Measurements from ENCODE around the gene PITPNM1.

Gene PITPNM1

DNA sequence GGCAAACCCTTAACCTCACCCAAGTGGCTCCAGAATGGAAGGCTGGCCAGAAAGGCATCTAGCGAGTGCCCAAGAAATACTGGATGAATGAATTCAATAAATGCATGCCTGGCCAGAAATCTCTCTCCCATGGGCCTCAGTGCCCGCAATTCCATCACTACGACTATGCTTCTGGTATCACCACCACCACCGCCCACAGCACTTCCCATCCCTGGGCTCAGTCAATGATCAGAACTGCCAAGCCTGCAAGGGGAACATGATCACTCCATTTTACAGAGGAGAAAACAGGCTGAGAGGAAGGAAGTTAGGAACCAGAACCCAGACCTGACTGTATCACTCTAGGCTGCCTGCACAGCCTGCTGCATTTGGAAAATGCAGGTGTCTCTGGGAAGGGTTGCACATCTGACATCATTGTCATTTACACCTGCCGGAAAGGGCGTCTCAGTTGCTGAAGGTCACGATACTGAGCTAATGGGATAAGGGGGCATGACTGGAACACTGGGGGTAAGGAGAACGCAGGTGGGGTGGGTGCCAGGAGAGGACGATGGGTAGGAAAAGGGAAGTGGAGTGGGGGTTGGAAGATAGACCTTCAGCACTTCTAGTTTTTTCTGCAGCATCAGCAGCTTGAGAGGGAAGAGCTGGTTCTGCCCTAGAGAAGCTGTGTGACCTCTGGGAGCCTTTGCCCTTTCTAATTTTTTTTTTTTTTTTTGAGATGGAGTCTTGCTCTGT is 55.9 kb downstream of the PITPNM1 start:
- TF ChIP-seq ZNF274 (IDR thresholded peaks at IDR 0.05; ENCODE audit: low read depth, low read length) = no peak
- H3K4me3 ChIP-seq (ENCODE audit: low read length) = no peak overlapping the region

DNA sequence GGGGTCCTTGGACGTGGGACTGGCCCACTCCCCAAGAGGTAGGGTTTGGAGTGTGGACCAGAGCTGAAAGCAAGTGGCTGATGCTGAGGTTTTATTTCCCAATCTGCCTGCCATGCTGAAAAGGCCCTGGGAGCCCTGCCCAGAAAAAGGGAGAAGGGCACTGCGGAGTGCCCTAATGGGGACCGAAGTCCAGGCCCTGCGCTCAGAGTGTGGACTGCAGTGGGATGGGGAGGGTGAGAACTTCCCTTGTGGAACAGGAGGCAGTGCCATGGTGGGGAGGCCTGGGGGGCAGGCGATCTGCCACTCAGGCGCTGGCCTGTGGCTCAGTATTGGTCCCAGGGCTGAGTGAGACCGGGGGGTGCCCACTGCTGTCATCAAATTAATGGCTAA is 56.9 kb downstream of the PITPNM1 start:
- H3K4me3 ChIP-seq (ENCODE audit: low read length) = no peak overlapping the region
- no peak for TF ChIP-seq ZNF274 (IDR thresholded peaks at IDR 0.05; ENCODE audit: low read depth, low read length)

DNA sequence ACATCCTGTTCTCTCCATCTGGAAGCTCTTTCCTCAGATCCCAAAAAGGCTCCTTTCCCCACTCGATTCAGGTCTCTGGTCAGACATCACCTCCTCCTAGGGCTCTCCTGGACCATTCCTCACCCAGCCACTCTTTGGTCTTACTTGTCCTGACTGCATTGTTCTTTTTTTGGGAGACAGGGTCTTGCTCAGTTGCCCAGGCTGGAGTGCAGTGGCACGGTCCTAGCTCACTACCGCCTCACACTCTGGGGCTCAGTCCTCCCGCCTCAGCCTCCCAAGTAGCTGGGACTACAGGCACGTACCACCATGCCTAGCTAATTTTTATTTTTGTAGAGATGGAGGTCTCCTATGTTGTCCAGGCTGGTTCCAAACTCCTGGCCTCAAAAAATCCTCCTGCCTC is 59.6 kb downstream of the PITPNM1 start:
- no peak overlapping the region for H3K4me3 ChIP-seq (ENCODE audit: low read length)
- TF ChIP-seq ZNF274 (IDR thresholded peaks at IDR 0.05; ENCODE audit: low read depth, low read length) = no peak

DNA sequence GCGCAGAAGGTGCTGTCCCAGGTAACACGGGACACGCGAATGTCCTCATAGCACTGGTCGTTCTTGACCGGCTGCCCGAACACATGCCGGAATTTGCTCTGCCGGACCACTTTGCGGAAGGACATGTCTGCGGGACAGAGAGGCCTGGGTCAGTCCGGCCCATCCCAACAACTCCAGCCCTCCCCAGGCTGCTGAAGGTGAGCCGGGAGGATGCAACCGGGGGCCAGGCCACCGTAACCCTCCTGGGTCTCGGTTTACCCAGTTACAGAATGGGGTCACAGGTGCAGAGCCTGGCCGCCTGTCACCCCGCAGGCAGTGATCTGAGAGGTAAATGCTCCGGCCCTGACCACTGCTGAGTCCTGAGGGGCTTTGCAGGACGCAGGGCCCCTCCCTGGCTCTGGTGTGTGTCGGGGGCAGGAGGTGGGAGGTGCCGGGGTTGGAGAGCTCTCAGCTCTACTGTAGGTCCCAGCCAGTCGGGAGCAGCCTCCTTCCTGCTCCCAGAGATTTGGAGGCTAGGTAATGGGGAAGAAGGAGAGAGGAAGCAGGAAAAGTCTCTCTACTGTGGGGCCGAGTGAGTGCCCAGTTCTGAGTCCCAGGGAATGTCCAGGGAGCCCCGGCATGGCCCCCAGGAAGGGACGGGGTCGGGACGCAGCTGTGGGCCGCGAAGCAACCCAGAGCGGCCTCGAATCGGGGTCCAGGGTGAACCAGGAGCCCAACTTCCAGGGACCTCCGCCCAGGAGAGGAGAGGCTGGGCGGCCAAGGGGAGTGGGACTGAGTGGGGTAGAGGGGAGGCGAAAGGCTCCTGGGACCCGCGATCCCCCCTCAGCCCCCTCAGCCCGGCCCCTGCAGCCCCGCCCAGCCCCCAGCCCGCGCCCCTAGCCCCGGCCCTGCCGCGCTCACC is 62.4 kb downstream of the PITPNM1 start:
- no peak overlapping the region; the same call in 1 of the 2 replicates for H3K4me3 ChIP-seq (ENCODE audit: low read length)
- no peak for TF ChIP-seq ZNF274 (IDR thresholded peaks at IDR 0.05; ENCODE audit: low read depth, low read length)
